Sigmoid colon (tissue), 7 donors: ENCODE measurements around the gene N4BP2. TPM values are rescaled to one million over a fixed set of nuclear protein-coding genes. Genes with fewer than 3 reads are reported as not detected.

Source experiments
- DNase-seq: peaks from one replicate; pipeline ENCODE4 v3.0.0-alpha.2; 2019
- H3K27ac ChIP-seq, 4 donors: fragments of 200-600 bp; sonication (generic); one replicate each; pipeline ENCODE4 v1.5.1; 2016 to 2019; ENCODE audit warnings: mild to moderate bottlenecking in 1 of 4
- H3K27me3 ChIP-seq, 3 donors: fragments of 200-600 bp; sonication (generic); one replicate each; pipeline ENCODE4 v1.5.1; 2019; ENCODE audit warnings: mild to moderate bottlenecking in 1 of 3
- H3K36me3 ChIP-seq, 4 donors: fragments of 200-600 bp; sonication (generic); one replicate each; pipeline ENCODE4 v1.5.1; 2016 to 2019
- H3K4me1 ChIP-seq, 4 donors: fragments of 200-600 bp; sonication (generic); one replicate each; pipeline ENCODE4 v1.5.1; 2017 to 2019
- H3K4me3 ChIP-seq, 4 donors: fragments of 200-600 bp; sonication (generic); one replicate each; pipeline ENCODE4 v1.5.1; 2017 to 2019; ENCODE audit warnings: mild to moderate bottlenecking in 2 of 4, moderate library complexity in 1 of 4
- H3K9me3 ChIP-seq, 4 donors: fragments of 200-600 bp in 3 of 4; sonication (generic) in 3 of 4; one replicate each; pipeline versions ENCODE4 v1.5.1 to v1.6.1; 2013 to 2019
- CTCF ChIP-seq, 4 experiments: fragments of 450-650 bp in 3 of 4; fragments of 200-600 bp in 1 of 4; IDR thresholded peaks; one replicate each; pipeline ENCODE4 v1.5.1; 2016 to 2019; ENCODE audit warnings: antibody characterized with exemption in 4 of 4, mild to moderate bottlenecking in 3 of 4, moderate library complexity in 2 of 4
- EP300 ChIP-seq, 4 donors: sonication (generic); formaldehyde crosslinking; IDR thresholded peaks; one replicate each; pipeline ENCODE4 v1.6.1; 2017; ENCODE audit warnings: antibody characterized with exemption in 4 of 4
- POLR2A ChIP-seq, 2 donors: fragments of 450-650 bp; IDR thresholded peaks; one replicate each; pipeline ENCODE4 v1.6.1; 2016; ENCODE audit warnings: antibody characterized with exemption in 2 of 2, mild to moderate bottlenecking in 2 of 2, moderate library complexity in 2 of 2
- POLR2AphosphoS5 ChIP-seq, 4 donors: sonication (generic); formaldehyde crosslinking; IDR thresholded peaks; one replicate each; pipeline ENCODE4 v1.6.1; 2017; ENCODE audit warnings: antibody characterized with exemption in 4 of 4
- WGBS, 2 donors: extraction: QIAGEN DNeasy Blood & Tissue Kit; methylation state at CpG; one replicate each; pipeline ENCODE4 v1.1.7; 2013; 5-methylcytosine and 5-hydroxymethylcytosine counted together
- intact Hi-C: fragments of 100-400 bp; cut with DNase I; formaldehyde crosslinking; loops from one replicate; pipeline ENCODE4 v1.15.1; 2023
- polyA plus RNA-seq, 3 donors: library from polyadenylated mRNA; stranded (reverse); fragments of 200-250 nt; gene quantifications; one replicate each; pipeline ENCODE4 v1.2.3, GENCODE V29; 2013
- total RNA-seq, 4 donors: library from RNA; depleted of rRNA; stranded (reverse); fragments of >200 nt; gene quantifications; one replicate each; pipeline ENCODE4 v1.1.0, GENCODE V29; 2016
- donor health status: healthy with polysubstance abuse.
- donor health status: Bipolar disorder and iron deficiency.
- donor health status: healthy.

N4BP2 gene
- total and polyA plus RNA-seq, 7 donors = 1.4 to 11.9 (median 7.9) TPM

- no peaks in the 10 kb centered on the region for H3K9me3 ChIP-seq
- DNase-seq = no peak
- H3K27ac ChIP-seq = no peak overlapping the region
- TF ChIP-seq EP300 (IDR thresholded peaks at IDR 0.05) (no peak), CTCF (IDR thresholded peaks at IDR 0.05) (no peak), POLR2A (IDR thresholded peaks at IDR 0.05) (no peak), POLR2AphosphoS5 (IDR thresholded peaks at IDR 0.05) (no peak)
- intact Hi-C loops = no loop called here
- H3K27me3 ChIP-seq = no peaks in the 10 kb centered on the region
- no peaks in the 10 kb centered on the region for H3K4me1 ChIP-seq
- no peaks in the 10 kb centered on the region for H3K36me3 ChIP-seq
- no peak overlapping the region for H3K4me3 ChIP-seq
- 58 to 87% methylated on average over 4 of the region's 4 CpGs for WGBS, 2 donors
Observed at GRCh38 chr4:40187386-40187906, 130.8 kb downstream of the N4BP2 start.

- Histone ChIP-seq H3K27me3 (no peaks in the 10 kb centered on the region), H3K4me3 (no peak overlapping the region), H3K27ac (no peak overlapping the region), H3K36me3 (no peaks in the 10 kb centered on the region), H3K4me1 (no peaks in the 10 kb centered on the region), H3K9me3 (no peaks in the 10 kb centered on the region)
- 14 to 52% methylated on average over 5 of the region's 5 CpGs for WGBS, 2 donors
- no peak for TF ChIP-seq CTCF (IDR thresholded peaks at IDR 0.05)
- no peak for TF ChIP-seq POLR2AphosphoS5 (IDR thresholded peaks at IDR 0.05)
- no peak for TF ChIP-seq EP300 (IDR thresholded peaks at IDR 0.05)
- no peak for TF ChIP-seq POLR2A (IDR thresholded peaks at IDR 0.05)
- DNase-seq = no peak
- intact Hi-C loops = no loop called here
Observed at GRCh38 chr4:40190019-40190418, 133.4 kb downstream of the N4BP2 start.

- Histone ChIP-seq H3K36me3 (no peaks in the 10 kb centered on the region), H3K4me1 (no peaks in the 10 kb centered on the region), H3K4me3 (no peak overlapping the region), H3K9me3 (no peaks in the 10 kb centered on the region), H3K27me3 (no peaks in the 10 kb centered on the region), H3K27ac (no peak overlapping the region)
- intact Hi-C loops = no loop called here
- WGBS, 2 donors = 43 to 73% methylated on average over 5 of the region's 5 CpGs
- TF ChIP-seq POLR2AphosphoS5 (IDR thresholded peaks at IDR 0.05) (no peak), EP300 (IDR thresholded peaks at IDR 0.05) (no peak), POLR2A (IDR thresholded peaks at IDR 0.05) (no peak), CTCF (IDR thresholded peaks at IDR 0.05) (no peak)
- DNase-seq = no peak
Observed at GRCh38 chr4:40190465-40190864, 133.8 kb downstream of the N4BP2 start.

GRCh38 chr4:40190880-40191815 is 134.5 kb downstream of the N4BP2 start:
- TF ChIP-seq POLR2A (IDR thresholded peaks at IDR 0.05) = no peak
- no peak for TF ChIP-seq POLR2AphosphoS5 (IDR thresholded peaks at IDR 0.05)
- Histone ChIP-seq H3K4me3 (no peak overlapping the region), H3K36me3 (no peaks in the 10 kb centered on the region), H3K4me1 (no peaks in the 10 kb centered on the region), H3K27me3 (no peaks in the 10 kb centered on the region), H3K27ac (no peak overlapping the region), H3K9me3 (no peaks in the 10 kb centered on the region)
- WGBS, 2 donors = 11 to 40% methylated on average over 14 of the region's 14 CpGs
- no peak for DNase-seq
- intact Hi-C loops = no loop called here

- no peaks in the 10 kb centered on the region for H3K9me3 ChIP-seq
- H3K4me1 ChIP-seq = no peaks in the 10 kb centered on the region
- H3K4me3 ChIP-seq = no peak overlapping the region
- no peak overlapping the region for H3K27ac ChIP-seq
- intact Hi-C loops = no loop called here
- no peaks in the 10 kb centered on the region for H3K27me3 ChIP-seq
- WGBS, 2 donors = 19 to 51% methylated on average over 8 of the region's 8 CpGs
- no peaks in the 10 kb centered on the region for H3K36me3 ChIP-seq
- TF ChIP-seq POLR2AphosphoS5 (IDR thresholded peaks at IDR 0.05) (no peak), EP300 (IDR thresholded peaks at IDR 0.05) (no peak), POLR2A (IDR thresholded peaks at IDR 0.05) (no peak), CTCF (IDR thresholded peaks at IDR 0.05) (no peak)
- DNase-seq = no peak
Observed at GRCh38 chr4:40192114-40193015, 135.7 kb downstream of the N4BP2 start.
